Measurements from ENCODE around the gene SLC1A2. TPM values are rescaled to one million over a fixed set of nuclear protein-coding genes. Genes with fewer than 3 reads are reported as not detected.

SLC1A2 gene
- total RNA-seq, 1 donor from 2014 or later, result 0.07 TPM

DNA sequence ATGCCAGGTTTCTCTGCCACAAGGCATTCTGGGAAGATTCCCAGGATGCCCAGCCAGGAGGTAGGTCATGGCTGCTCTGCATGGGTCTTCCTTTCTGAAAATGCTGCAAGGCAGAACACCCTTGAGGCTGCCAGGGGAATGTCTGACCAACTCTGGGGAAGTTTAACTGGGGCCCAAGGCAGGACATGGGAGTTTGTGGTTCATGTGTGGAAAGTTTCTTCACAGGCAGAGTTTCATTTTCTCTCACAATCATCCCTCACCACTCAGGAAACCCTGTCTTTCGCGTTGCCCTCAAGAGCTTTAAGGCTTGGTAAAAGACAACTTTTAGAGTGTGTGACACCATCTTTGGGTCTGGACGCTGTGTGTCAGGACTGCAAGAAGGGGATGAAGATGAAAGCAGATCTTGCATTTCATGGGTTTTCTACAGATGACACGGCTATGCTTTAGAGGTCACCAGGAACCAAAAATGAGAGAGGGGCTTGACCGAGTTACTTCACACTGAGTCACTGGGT lies 146.9 kb downstream of the SLC1A2 start:
- DNase-seq (ENCODE audit: low spot score, unreplicated experiment), result no peak
- TF ChIP-seq, protein P1, sequence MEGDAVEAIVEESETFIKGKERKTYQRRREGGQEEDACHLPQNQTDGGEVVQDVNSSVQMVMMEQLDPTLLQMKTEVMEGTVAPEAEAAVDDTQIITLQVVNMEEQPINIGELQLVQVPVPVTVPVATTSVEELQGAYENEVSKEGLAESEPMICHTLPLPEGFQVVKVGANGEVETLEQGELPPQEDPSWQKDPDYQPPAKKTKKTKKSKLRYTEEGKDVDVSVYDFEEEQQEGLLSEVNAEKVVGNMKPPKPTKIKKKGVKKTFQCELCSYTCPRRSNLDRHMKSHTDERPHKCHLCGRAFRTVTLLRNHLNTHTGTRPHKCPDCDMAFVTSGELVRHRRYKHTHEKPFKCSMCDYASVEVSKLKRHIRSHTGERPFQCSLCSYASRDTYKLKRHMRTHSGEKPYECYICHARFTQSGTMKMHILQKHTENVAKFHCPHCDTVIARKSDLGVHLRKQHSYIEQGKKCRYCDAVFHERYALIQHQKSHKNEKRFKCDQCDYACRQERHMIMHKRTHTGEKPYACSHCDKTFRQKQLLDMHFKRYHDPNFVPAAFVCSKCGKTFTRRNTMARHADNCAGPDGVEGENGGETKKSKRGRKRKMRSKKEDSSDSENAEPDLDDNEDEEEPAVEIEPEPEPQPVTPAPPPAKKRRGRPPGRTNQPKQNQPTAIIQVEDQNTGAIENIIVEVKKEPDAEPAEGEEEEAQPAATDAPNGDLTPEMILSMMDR (IDR thresholded peaks at IDR 0.05; ENCODE audit: unreplicated experiment), result no peak
- peaks cover 5% of the 10 kb centered on the region for H3K4me1 Mint-ChIP-seq (ENCODE audit: low read depth)
- no peaks in the 10 kb centered on the region for H3K36me3 Mint-ChIP-seq (ENCODE audit: insufficient read depth)
- peaks cover 15% of the 10 kb centered on the region for H3K27me3 Mint-ChIP-seq
- H3K4me3 Mint-ChIP-seq (ENCODE audit: low read depth), result no peak overlapping the region
- peaks cover 3% of the 10 kb centered on the region for H3K9me3 Mint-ChIP-seq (ENCODE audit: low read depth)
- H3K27ac Mint-ChIP-seq, result no peak overlapping the region

DNA sequence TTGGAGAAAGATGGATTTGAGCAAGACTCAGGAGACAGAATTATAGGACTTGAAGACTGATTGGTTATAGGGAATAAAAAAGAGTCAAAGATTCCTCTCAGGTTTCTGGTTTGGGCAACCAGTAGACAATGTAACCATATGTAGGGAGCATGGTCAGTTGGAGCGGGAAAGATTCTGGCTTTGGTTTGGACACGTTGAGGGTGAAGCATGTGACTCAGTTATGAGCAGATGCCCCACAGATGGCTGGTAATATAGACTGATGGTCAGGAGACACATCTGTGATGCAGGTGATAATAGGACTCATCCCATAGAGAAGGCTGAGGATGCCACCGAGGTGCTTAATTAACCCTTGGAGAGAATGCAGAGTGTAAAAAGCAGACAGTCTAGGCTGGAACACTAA lies 148.3 kb downstream of the SLC1A2 start:
- peaks cover 11% of the 10 kb centered on the region for H3K4me1 Mint-ChIP-seq (ENCODE audit: low read depth)
- no peak for DNase-seq (ENCODE audit: low spot score, unreplicated experiment)
- peaks cover 3% of the 10 kb centered on the region for H3K9me3 Mint-ChIP-seq (ENCODE audit: low read depth)
- TF ChIP-seq, protein P1 (IDR thresholded peaks at IDR 0.05; ENCODE audit: unreplicated experiment), result no peak
- H3K36me3 Mint-ChIP-seq (ENCODE audit: insufficient read depth), result no peaks in the 10 kb centered on the region
- H3K4me3 Mint-ChIP-seq (ENCODE audit: low read depth), result no peak overlapping the region
- peaks cover 15% of the 10 kb centered on the region for H3K27me3 Mint-ChIP-seq
- H3K27ac Mint-ChIP-seq, result no peak overlapping the region

DNA sequence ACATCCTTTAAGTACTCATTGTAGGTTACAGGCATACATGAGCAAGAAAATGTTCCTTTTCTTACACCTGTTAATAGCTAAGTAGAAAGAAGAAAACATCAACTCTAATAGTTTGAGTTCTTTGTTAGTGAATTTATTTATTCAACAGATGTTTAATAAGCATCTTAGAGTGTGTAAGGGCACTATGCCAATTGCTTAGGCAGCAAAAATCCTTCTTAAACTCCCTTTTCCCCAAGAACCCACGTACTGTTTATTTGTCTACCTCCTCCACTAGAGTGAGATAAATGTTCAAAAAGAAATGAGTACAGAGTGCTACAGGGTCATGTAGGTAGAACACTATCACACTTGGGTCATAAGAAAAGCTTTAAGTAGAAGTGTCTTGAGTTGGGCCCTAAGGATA lies 149.0 kb downstream of the SLC1A2 start:
- H3K9me3 Mint-ChIP-seq (ENCODE audit: low read depth), result peaks cover 3% of the 10 kb centered on the region
- no peaks in the 10 kb centered on the region for H3K36me3 Mint-ChIP-seq (ENCODE audit: insufficient read depth)
- peaks cover 15% of the 10 kb centered on the region for H3K27me3 Mint-ChIP-seq
- TF ChIP-seq, protein P1 (IDR thresholded peaks at IDR 0.05; ENCODE audit: unreplicated experiment), result no peak
- no peak overlapping the region for H3K4me3 Mint-ChIP-seq (ENCODE audit: low read depth)
- peaks cover 16% of the 10 kb centered on the region for H3K4me1 Mint-ChIP-seq (ENCODE audit: low read depth)
- no peak overlapping the region for H3K27ac Mint-ChIP-seq
- no peak for DNase-seq (ENCODE audit: low spot score, unreplicated experiment)

DNA sequence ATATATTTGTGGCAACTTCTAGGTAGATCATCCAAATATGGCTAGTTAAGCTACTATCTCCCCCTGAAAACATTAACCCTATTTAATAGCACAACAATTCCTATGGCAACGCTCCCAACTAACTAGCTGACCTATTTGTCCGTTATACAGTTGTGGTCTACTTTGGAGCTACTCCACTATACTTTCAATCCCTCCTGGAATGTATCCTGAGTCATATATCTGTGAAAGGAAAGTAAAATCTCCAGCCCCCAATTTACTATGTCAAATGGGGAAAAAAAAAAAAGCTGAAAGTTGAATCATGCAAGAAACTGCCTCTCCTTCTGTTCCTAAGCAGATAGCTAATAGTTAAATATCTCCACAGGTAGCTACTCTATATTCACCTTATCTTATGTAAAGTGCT lies 151.9 kb downstream of the SLC1A2 start:
- Mint-ChIP-seq H3K36me3 (ENCODE audit: insufficient read depth) (no peaks in the 10 kb centered on the region), H3K27me3 (peaks cover 10% of the 10 kb centered on the region), H3K4me1 (ENCODE audit: low read depth) (peaks cover 16% of the 10 kb centered on the region), H3K4me3 (ENCODE audit: low read depth) (no peak overlapping the region), H3K27ac (no peak overlapping the region), H3K9me3 (ENCODE audit: low read depth) (peaks cover 3% of the 10 kb centered on the region)
- TF ChIP-seq, protein P1 (IDR thresholded peaks at IDR 0.05; ENCODE audit: unreplicated experiment), result no peak
- DNase-seq (ENCODE audit: low spot score, unreplicated experiment), result no peak

DNA sequence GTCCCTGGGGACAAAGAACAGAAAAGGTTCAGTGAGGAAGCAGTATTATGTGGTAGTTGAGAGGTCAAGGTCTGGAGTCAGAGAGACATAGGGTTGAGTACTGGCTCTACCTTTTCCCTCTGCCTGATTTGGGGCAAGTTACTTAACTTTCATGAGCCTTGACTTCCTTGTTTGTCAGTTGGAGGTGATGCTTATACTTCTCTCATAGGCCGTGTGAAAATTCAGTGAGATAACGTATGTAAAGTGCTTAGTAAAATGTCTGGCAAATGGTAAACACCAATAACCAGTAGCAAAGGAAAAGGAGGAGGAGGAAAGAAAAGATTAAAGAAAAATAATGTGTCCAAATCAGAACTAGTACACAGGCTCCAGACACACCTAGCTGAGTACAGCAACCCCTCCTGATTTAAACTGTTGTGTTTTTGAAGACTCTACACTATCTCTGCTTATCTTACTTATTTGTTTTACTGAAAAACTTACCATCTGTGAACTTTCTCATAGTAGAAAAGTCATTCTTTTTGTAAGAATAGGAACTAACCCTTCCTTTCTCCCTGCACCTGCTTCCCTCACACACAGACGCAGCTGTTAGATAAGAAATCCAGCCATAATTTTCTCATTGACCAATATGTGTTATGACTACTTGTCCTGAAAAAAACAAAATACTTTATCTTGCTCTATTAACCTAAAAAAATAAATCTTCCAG lies 153.5 kb downstream of the SLC1A2 start:
- Mint-ChIP-seq H3K4me3 (ENCODE audit: low read depth) (no peak overlapping the region), H3K9me3 (ENCODE audit: low read depth) (peaks cover 3% of the 10 kb centered on the region)

More for the DNA sequence above, 153.5 kb downstream of the SLC1A2 start:
- no peak for DNase-seq (ENCODE audit: low spot score, unreplicated experiment)
- H3K27me3 Mint-ChIP-seq, result peaks cover 5% of the 10 kb centered on the region
- H3K27ac Mint-ChIP-seq, result no peak overlapping the region
- H3K36me3 Mint-ChIP-seq (ENCODE audit: insufficient read depth), result no peaks in the 10 kb centered on the region
- H3K4me1 Mint-ChIP-seq (ENCODE audit: low read depth), result peaks cover 16% of the 10 kb centered on the region
- TF ChIP-seq, protein P1 (IDR thresholded peaks at IDR 0.05; ENCODE audit: unreplicated experiment), result no peak
